ENCODE results near the gene ARIH1. TPM values are rescaled to one million over a fixed set of nuclear protein-coding genes. Genes with fewer than 3 reads are reported as not detected.

Gene ARIH1
- total RNA-seq, 1 experiment from 2014 or later, result 187 TPM

DNA sequence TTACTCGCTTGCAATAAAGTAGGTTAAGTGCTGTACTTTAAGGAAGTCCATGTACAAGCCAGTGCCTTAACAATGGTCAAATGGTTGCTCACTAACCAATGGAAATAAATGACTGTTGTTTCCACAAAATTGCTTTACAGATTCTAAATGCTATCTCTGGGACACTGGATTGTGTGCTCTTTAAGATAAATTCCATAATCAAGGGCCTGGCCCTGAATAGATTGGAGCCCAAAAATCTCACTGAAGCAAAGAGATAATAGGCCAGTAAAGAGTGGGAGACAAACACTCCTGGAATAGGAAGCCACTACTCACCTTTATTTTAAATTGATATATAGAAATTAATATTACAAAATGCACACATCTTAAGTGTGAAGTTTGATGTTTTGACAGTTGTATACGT, 118.0 kb downstream of the ARIH1 start:
- DNase-seq (ENCODE audit: low spot score), result no peak
- peaks cover 3% of the 10 kb centered on the region for H3K36me3 ChIP-seq (ENCODE audit: insufficient read depth, low read length, poor library complexity, severe bottlenecking)
- no peaks in the 10 kb centered on the region for H3K4me1 ChIP-seq (ENCODE audit: insufficient read depth, low read length, poor library complexity, severe bottlenecking)
- ChIA-PET CTCF (no interaction called here), POLR2A (ENCODE audit: low non-redundant PET) (no interaction called here)
- H3K4me3 ChIP-seq (ENCODE audit: low read depth, low read length, poor library complexity, severe bottlenecking), result no peak overlapping the region
- intact Hi-C loops (cut with micrococcal nuclease; ENCODE audit: unreplicated experiment), result no loop called here
- no peak for TF ChIP-seq EZH2 (IDR thresholded peaks at IDR 0.05; ENCODE audit: borderline replicate concordance, low read depth, low read length, poor library complexity, severe bottlenecking)
- TF ChIP-seq, protein P1, sequence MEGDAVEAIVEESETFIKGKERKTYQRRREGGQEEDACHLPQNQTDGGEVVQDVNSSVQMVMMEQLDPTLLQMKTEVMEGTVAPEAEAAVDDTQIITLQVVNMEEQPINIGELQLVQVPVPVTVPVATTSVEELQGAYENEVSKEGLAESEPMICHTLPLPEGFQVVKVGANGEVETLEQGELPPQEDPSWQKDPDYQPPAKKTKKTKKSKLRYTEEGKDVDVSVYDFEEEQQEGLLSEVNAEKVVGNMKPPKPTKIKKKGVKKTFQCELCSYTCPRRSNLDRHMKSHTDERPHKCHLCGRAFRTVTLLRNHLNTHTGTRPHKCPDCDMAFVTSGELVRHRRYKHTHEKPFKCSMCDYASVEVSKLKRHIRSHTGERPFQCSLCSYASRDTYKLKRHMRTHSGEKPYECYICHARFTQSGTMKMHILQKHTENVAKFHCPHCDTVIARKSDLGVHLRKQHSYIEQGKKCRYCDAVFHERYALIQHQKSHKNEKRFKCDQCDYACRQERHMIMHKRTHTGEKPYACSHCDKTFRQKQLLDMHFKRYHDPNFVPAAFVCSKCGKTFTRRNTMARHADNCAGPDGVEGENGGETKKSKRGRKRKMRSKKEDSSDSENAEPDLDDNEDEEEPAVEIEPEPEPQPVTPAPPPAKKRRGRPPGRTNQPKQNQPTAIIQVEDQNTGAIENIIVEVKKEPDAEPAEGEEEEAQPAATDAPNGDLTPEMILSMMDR (conservative IDR thresholded peaks at IDR 0.05; ENCODE audit: low read depth, low read length), result no peak
- no TSS peak for BruUV-seq (replicated peaks)
- H3K9me3 ChIP-seq (ENCODE audit: low read depth, low read length, poor library complexity, severe bottlenecking), result no peaks in the 10 kb centered on the region
- no peaks in the 10 kb centered on the region for H3K27me3 ChIP-seq (replicated peaks; ENCODE audit: insufficient read depth, low read depth, low read length, poor library complexity)
- no peak overlapping the region for H3K27ac ChIP-seq (ENCODE audit: low read depth, low read length, poor library complexity, severe bottlenecking)

DNA sequence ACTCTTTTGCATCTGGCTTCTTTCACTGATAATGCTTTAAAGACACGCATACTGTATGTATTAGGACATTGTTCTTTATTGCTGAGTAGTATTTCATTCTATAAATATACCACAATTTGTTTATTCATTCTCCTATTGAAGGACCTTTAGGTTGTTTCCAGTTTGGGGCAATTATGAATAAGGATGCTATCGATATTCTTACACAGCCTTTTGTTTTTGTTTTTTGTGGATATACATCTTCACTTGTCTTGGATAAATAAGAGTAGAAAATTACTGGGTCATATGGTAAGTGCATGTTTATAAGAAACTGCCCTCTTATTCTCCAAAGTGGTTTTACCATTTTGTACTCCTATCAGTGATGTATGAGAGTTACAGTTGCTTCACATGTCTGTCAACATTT, 118.5 kb downstream of the ARIH1 start:
- H3K27me3 ChIP-seq (replicated peaks; ENCODE audit: insufficient read depth, low read depth, low read length, poor library complexity), result no peaks in the 10 kb centered on the region
- H3K27ac ChIP-seq (ENCODE audit: low read depth, low read length, poor library complexity, severe bottlenecking), result no peak overlapping the region
- ChIA-PET POLR2A (ENCODE audit: low non-redundant PET) (no interaction called here), CTCF (no interaction called here)
- H3K36me3 ChIP-seq (ENCODE audit: insufficient read depth, low read length, poor library complexity, severe bottlenecking), result peaks cover 3% of the 10 kb centered on the region
- H3K4me1 ChIP-seq (ENCODE audit: insufficient read depth, low read length, poor library complexity, severe bottlenecking), result no peaks in the 10 kb centered on the region
- no peak overlapping the region for H3K4me3 ChIP-seq (ENCODE audit: low read depth, low read length, poor library complexity, severe bottlenecking)
- BruUV-seq (replicated peaks), result no TSS peak
- intact Hi-C loops (cut with micrococcal nuclease; ENCODE audit: unreplicated experiment), result no loop called here
- H3K9me3 ChIP-seq (ENCODE audit: low read depth, low read length, poor library complexity, severe bottlenecking), result no peaks in the 10 kb centered on the region
- no peak for DNase-seq (ENCODE audit: low spot score)
- TF ChIP-seq, protein P1 (conservative IDR thresholded peaks at IDR 0.05; ENCODE audit: low read depth, low read length), result no peak
- TF ChIP-seq EZH2 (IDR thresholded peaks at IDR 0.05; ENCODE audit: borderline replicate concordance, low read depth, low read length, poor library complexity, severe bottlenecking), result no peak

DNA sequence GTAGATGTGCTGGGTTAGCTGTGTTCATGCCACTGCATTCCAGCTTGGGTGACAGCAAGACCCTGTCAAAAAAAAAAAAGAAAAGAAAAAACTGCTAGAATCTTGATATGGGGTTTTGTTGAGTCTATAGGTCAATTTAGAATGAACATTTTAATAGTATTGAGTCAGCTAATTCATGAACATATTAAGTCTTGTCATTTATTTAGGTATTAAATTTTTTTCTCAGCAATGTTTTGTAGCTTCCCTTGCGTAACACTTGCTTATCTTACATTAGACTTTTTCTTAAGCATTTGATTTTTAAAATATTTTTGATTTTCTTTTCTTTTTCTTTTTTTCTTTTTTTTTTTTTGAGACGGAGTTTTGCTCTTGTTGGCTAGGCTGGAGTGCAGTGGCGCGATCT, 119.7 kb downstream of the ARIH1 start:
- no TSS peak for BruUV-seq (replicated peaks)
- DNase-seq (ENCODE audit: low spot score), result no peak
- Histone ChIP-seq H3K27ac (ENCODE audit: low read depth, low read length, poor library complexity, severe bottlenecking) (no peak overlapping the region), H3K4me1 (ENCODE audit: insufficient read depth, low read length, poor library complexity, severe bottlenecking) (no peaks in the 10 kb centered on the region), H3K36me3 (ENCODE audit: insufficient read depth, low read length, poor library complexity, severe bottlenecking) (no peaks in the 10 kb centered on the region), H3K4me3 (ENCODE audit: low read depth, low read length, poor library complexity, severe bottlenecking) (no peak overlapping the region), H3K9me3 (ENCODE audit: low read depth, low read length, poor library complexity, severe bottlenecking) (no peaks in the 10 kb centered on the region), H3K27me3 (replicated peaks; ENCODE audit: insufficient read depth, low read depth, low read length, poor library complexity) (no peaks in the 10 kb centered on the region)
- ChIA-PET POLR2A (ENCODE audit: low non-redundant PET) (no interaction called here), CTCF (no interaction called here)
- intact Hi-C loops (cut with micrococcal nuclease; ENCODE audit: unreplicated experiment), result no loop called here
- TF ChIP-seq, protein P1 (conservative IDR thresholded peaks at IDR 0.05; ENCODE audit: low read depth, low read length), result no peak
- TF ChIP-seq EZH2 (IDR thresholded peaks at IDR 0.05; ENCODE audit: borderline replicate concordance, low read depth, low read length, poor library complexity, severe bottlenecking), result no peak

Data from A673 (cell line).